SH-SY5Y (cell line): ENCODE results near the gene THSD4.

ENCODE experiments used
- GATA2 ChIP-seq: IDR thresholded peaks from 2 replicates; pipeline ENCODE4 v1.6.1; 2011; ENCODE audit warnings: mild to moderate bottlenecking, low read depth, low read length
- GATA3 ChIP-seq: IDR thresholded peaks from 2 replicates; pipeline ENCODE4 v1.6.1; 2011; ENCODE audit warnings: low read depth, mild to moderate bottlenecking, low read length, moderate library complexity

GRCh38 chr15:71124937-71125790, 9.9 kb downstream of the THSD4 start:
- no peak for TF ChIP-seq GATA2
- TF ChIP-seq GATA3 = no peak
